Measurements from ENCODE around the gene LIPE.

The LIPE gene

GRCh38 chr19:42427313-42427712 is at the start of gene LIPE:
Gene LIPE, minus strand, starts transcription at chr19:42427388. Its CDS starts 239 bp downstream, at chr19:42427149.
- Histone ChIP-seq H3K4me1 (peaks cover 23% of the 10 kb centered on the region), H3K4me3 (no peak within 1 kb of the TSS), H4K20me1 (peaks cover 5% of the 10 kb centered on the region), H3K4me2 (0 out of 2 replicates have a peak within 1 kb of the TSS, but pooled peaks have one; percentile 1), H3K27ac (no peak within 1 kb of the TSS), H3K9me3 (no peaks in the 10 kb centered on the region), H3K9ac (no peak within 1 kb of the TSS), H3K27me3 (no peaks in the 10 kb centered on the region), H3K36me3 (no peaks in the 10 kb centered on the region)
- TF ChIP-seq Cebpa-rat (IDR thresholded peaks at IDR 0.05), result no peak

- no peaks in the 10 kb centered on the region for H3K36me3 ChIP-seq
- no peaks in the 10 kb centered on the region for H3K27me3 ChIP-seq
- peaks cover 52% of the 10 kb centered on the region for H3K4me1 ChIP-seq
- H4K20me1 ChIP-seq, result no peaks in the 10 kb centered on the region
- no peak overlapping the region for H3K4me3 ChIP-seq
- H3K27ac ChIP-seq, result no peak overlapping the region
- no peak overlapping the region for H3K4me2 ChIP-seq
- no peak for TF ChIP-seq Cebpa-rat (IDR thresholded peaks at IDR 0.05)
- no peak overlapping the region for H3K9ac ChIP-seq
- H3K9me3 ChIP-seq, result 0 out of 2 replicates have a peak, but pooled peaks cover 5% of the 10 kb centered on the region
Measured at GRCh38 chr19:42475366-42475765, 48.2 kb upstream of the LIPE start.

DNA sequence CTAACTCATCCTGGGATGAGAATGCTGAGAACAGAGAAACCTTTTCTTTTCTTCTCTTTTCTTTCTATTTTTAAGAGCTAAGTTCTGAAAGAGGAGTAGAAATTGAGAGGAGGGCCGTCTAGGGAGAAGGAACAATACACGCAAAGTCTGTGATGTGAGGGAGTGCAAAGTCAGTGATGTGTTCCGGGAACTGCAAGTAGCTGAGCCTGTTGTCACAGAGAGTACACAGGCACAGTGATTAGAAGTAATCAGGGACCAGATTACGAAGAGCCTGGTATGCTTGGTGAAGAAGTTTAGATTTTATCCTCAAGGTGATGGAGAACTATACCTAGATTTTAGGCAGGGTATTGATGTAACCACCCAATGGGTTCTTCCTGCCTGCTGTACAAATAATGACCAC is 47.6 kb upstream of the LIPE start:
- peaks cover 52% of the 10 kb centered on the region for H3K4me1 ChIP-seq
- H3K27me3 ChIP-seq, result no peaks in the 10 kb centered on the region
- no peak overlapping the region for H3K4me3 ChIP-seq
- no peak for TF ChIP-seq Cebpa-rat (IDR thresholded peaks at IDR 0.05)
- no peak overlapping the region for H3K27ac ChIP-seq
- H3K36me3 ChIP-seq, result no peaks in the 10 kb centered on the region
- no peak overlapping the region for H3K9ac ChIP-seq
- 0 out of 2 replicates have a peak, but pooled peaks cover 5% of the 10 kb centered on the region for H3K9me3 ChIP-seq
- no peaks in the 10 kb centered on the region for H4K20me1 ChIP-seq
- H3K4me2 ChIP-seq, result no peak overlapping the region

- no peak overlapping the region for H3K4me3 ChIP-seq
- H3K36me3 ChIP-seq, result no peaks in the 10 kb centered on the region
- no peak overlapping the region for H3K4me2 ChIP-seq
- no peaks in the 10 kb centered on the region for H3K27me3 ChIP-seq
- H3K9ac ChIP-seq, result no peak overlapping the region
- TF ChIP-seq Cebpa-rat (IDR thresholded peaks at IDR 0.05), result no peak
- H4K20me1 ChIP-seq, result no peaks in the 10 kb centered on the region
- peaks cover 52% of the 10 kb centered on the region for H3K4me1 ChIP-seq
- H3K27ac ChIP-seq, result no peak overlapping the region
- H3K9me3 ChIP-seq, result 0 out of 2 replicates have a peak, but pooled peaks cover 5% of the 10 kb centered on the region
Measured at GRCh38 chr19:42473686-42474085, 46.5 kb upstream of the LIPE start.

- no peak overlapping the region for H3K4me3 ChIP-seq
- H4K20me1 ChIP-seq, result no peaks in the 10 kb centered on the region
- H3K9me3 ChIP-seq, result 0 out of 2 replicates have a peak, but pooled peaks cover 5% of the 10 kb centered on the region
- no peak overlapping the region for H3K27ac ChIP-seq
- no peak overlapping the region for H3K9ac ChIP-seq
- H3K36me3 ChIP-seq, result no peaks in the 10 kb centered on the region
- peaks cover 63% of the 10 kb centered on the region for H3K4me1 ChIP-seq
- H3K4me2 ChIP-seq, result no peak overlapping the region
- peak; percentile 63; the same call in 1 of the 2 replicates for TF ChIP-seq Cebpa-rat (IDR thresholded peaks at IDR 0.05)
- H3K27me3 ChIP-seq, result no peaks in the 10 kb centered on the region
Measured at GRCh38 chr19:42472402-42473147, 45.4 kb upstream of the LIPE start.

GRCh38 chr19:42471554-42472249 is 44.5 kb upstream of the LIPE start:
- H3K4me2 ChIP-seq, result peak overlapping the region; percentile 80; the same call in 1 of the 2 replicates

DNA sequence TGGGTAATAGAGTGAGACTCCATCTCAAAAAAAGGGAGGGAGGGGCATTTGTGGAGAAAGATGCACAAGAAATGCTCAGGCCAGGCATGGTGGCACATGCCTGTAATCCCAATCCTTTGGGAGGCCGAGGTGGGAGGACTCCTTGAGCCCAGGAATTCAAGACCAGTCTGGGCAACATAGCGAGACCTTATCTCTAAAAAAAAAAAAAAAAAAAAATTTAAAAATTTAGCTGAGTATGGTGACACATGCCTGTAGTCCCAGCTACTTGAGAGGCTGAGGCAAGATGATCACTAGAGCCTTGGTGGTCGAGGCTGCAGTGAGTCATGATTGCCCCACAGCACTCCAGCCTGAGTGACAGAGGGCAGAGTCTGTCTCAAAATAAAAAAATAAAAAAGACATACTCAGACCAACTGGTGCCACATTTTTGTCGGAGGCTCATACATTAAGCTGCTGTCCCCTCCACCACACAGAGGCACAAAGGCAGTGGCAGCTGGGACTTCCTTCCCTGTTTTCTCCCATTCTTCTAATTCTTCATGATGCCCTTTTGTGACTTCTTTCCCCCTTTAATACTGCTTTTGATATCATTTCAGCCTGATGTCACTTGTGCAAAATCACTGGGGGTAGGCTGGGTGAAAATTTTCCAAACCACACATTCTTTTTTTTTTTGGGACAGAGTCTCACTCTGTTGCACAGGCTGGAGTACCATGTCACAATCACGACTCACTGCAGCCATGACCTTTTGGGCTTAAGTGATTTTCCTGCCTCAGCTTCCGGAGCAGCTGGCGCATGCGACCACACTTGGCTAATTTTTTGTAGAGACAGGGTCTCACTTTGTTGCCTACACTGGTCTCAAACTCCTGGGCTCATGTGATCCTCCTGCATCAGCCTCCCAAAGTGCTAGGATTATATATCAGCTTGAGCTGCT is 42.4 kb upstream of the LIPE start:
- Histone ChIP-seq H3K9ac (peak overlapping the region; percentile 10; the same call in 1 of the 2 replicates), H3K9me3 (no peaks in the 10 kb centered on the region), H3K4me2 (peak overlapping the region; percentile 80), H3K4me3 (no peak overlapping the region), H3K4me1 (peaks cover 90% of the 10 kb centered on the region), H3K36me3 (no peaks in the 10 kb centered on the region), H3K27ac (peak overlapping the region; percentile 57), H3K27me3 (no peaks in the 10 kb centered on the region), H4K20me1 (no peaks in the 10 kb centered on the region)
- peak; percentile 83 for TF ChIP-seq Cebpa-rat (IDR thresholded peaks at IDR 0.05)

More at GRCh38 chr19:42471554-42472249, 44.5 kb upstream of the LIPE start:
- H3K9ac ChIP-seq, result no peak overlapping the region
- no peak overlapping the region; the same call in 1 of the 2 replicates for H3K27ac ChIP-seq
- H3K9me3 ChIP-seq, result no peaks in the 10 kb centered on the region
- H4K20me1 ChIP-seq, result no peaks in the 10 kb centered on the region
- H3K27me3 ChIP-seq, result no peaks in the 10 kb centered on the region
- H3K4me1 ChIP-seq, result peaks cover 72% of the 10 kb centered on the region
- no peak overlapping the region for H3K4me3 ChIP-seq
- TF ChIP-seq Cebpa-rat (IDR thresholded peaks at IDR 0.05), result no peak
- no peaks in the 10 kb centered on the region for H3K36me3 ChIP-seq

GRCh38 chr19:42468273-42468796 is 41.1 kb upstream of the LIPE start:
- Histone ChIP-seq H3K27ac (peak overlapping the region; percentile 57), H3K27me3 (no peaks in the 10 kb centered on the region), H3K4me3 (no peak overlapping the region), H3K9ac (no peak overlapping the region), H3K36me3 (no peaks in the 10 kb centered on the region), H3K9me3 (no peaks in the 10 kb centered on the region), H3K4me1 (peaks cover 85% of the 10 kb centered on the region), H4K20me1 (no peaks in the 10 kb centered on the region), H3K4me2 (peak overlapping the region; percentile 80)
- TF ChIP-seq Cebpa-rat (IDR thresholded peaks at IDR 0.05), result no peak

GRCh38 chr19:42467183-42467760 is 40.1 kb upstream of the LIPE start:
- no peaks in the 10 kb centered on the region for H3K9me3 ChIP-seq
- peak overlapping the region; percentile 70; the same call in 1 of the 2 replicates for H3K27ac ChIP-seq
- peak overlapping the region; percentile 80 for H3K4me2 ChIP-seq
- 0 out of 2 replicates have a peak overlapping the region, but pooled peaks have one; percentile 3 for H3K9ac ChIP-seq
- H3K27me3 ChIP-seq, result no peaks in the 10 kb centered on the region
- no peaks in the 10 kb centered on the region for H4K20me1 ChIP-seq
- no peak overlapping the region for H3K4me3 ChIP-seq
- H3K36me3 ChIP-seq, result no peaks in the 10 kb centered on the region
- peaks cover 85% of the 10 kb centered on the region for H3K4me1 ChIP-seq
- no peak for TF ChIP-seq Cebpa-rat (IDR thresholded peaks at IDR 0.05)

Data from BLaER1 (cell line).